C1 segment of cervical spinal cord (tissue), 14 donors: ENCODE data around the gene ZFHX3.

Experiments
- DNase-seq, 14 donors: peaks; one replicate each; lab custom pipeline; 2025; lab: John Stamatoyannopoulos, UW

The ZFHX3 gene

GRCh38 chr16:73057291-73058210 is 9.6 kb upstream of the ZFHX3 start:
- DNase-seq: peak in 3 of 14 donors; percentile 20 to 68 (median 51)

GRCh38 chr16:73056921-73057290 is 9.0 kb upstream of the ZFHX3 start:
- no peak for DNase-seq

- no peak for DNase-seq
These were observed 8.5 kb upstream of the ZFHX3 start for GRCh38 chr16:73056448-73056847.

- no peak for DNase-seq
These were observed 7.0 kb upstream of the ZFHX3 start for GRCh38 chr16:73054813-73055482.

- DNase-seq: no peak
These were observed 6.5 kb upstream of the ZFHX3 start for GRCh38 chr16:73054498-73054812.

GRCh38 chr16:73054125-73054484 is 6.2 kb upstream of the ZFHX3 start:
- no peak for DNase-seq

GRCh38 chr16:73053364-73054124 is 5.6 kb upstream of the ZFHX3 start:
- no peak for DNase-seq

GRCh38 chr16:73053038-73053363 is 5.1 kb upstream of the ZFHX3 start:
- no peak for DNase-seq

GRCh38 chr16:73052576-73052975 is 4.6 kb upstream of the ZFHX3 start:
- no peak for DNase-seq

GRCh38 chr16:73051961-73052360 is 4.0 kb upstream of the ZFHX3 start:
- DNase-seq: no peak

- peak in 1 of 14 donors; percentile 26 for DNase-seq
These were observed 3.3 kb upstream of the ZFHX3 start for GRCh38 chr16:73051226-73051625.

- no peak for DNase-seq
These were observed 2.5 kb upstream of the ZFHX3 start for GRCh38 chr16:73050201-73051099.

GRCh38 chr16:73049511-73049910 is 1.6 kb upstream of the ZFHX3 start:
- DNase-seq: no peak

GRCh38 chr16:73049091-73049490 is 1.2 kb upstream of the ZFHX3 start:
- no peak for DNase-seq

- DNase-seq: peak in 2 of 14 donors; percentile 14 to 60
These were observed 558 bp upstream of the ZFHX3 start for GRCh38 chr16:73048292-73049080.

- DNase-seq: no peak
These were observed 750 bp downstream of the ZFHX3 start for GRCh38 chr16:73047221-73047535.

- DNase-seq: no peak
These were observed 1.1 kb downstream of the ZFHX3 start for GRCh38 chr16:73046849-73047214.

- no peak for DNase-seq
These were observed 1.6 kb downstream of the ZFHX3 start for GRCh38 chr16:73046202-73046848.

- peak in 1 of 14 donors; percentile 19 for DNase-seq
These were observed 4.0 kb downstream of the ZFHX3 start for GRCh38 chr16:73043828-73044467.

GRCh38 chr16:73042807-73043206 is 5.1 kb downstream of the ZFHX3 start:
- DNase-seq: no peak
